Stimulated activated CD8-positive, alpha-beta memory T cell treated with anti-CD3 and anti-CD28 coated beads, Interleukin-7, amount 100 ng/mL, for 48 hours (primary cell): ENCODE measurements around the gene MVP.
A peak's percentile ranks its signal among the peaks of the same experiment; 100 is the strongest.
"Not testable (repeated sequence)": the region's sequence is repeated elsewhere in the genome, so short reads cannot be mapped to it uniquely, and the experiment has no call there.

Experiments used
- DNase-seq, 2 donors: peaks; one replicate each; pipeline ENCODE4 v3.0.0-alpha.2; 2020; ENCODE audit warnings: low read depth in 1 of 2; ENCODE audit errors: extremely low read depth in 1 of 2

MVP gene

GRCh38 chr16:29814592-29814991 is 5.7 kb upstream of the MVP start:
- DNase-seq, result no peak

GRCh38 chr16:29815032-29815721 is 5.1 kb upstream of the MVP start:
- DNase-seq, result no peak

- DNase-seq, result peak; percentile 95 to 98
Observed at GRCh38 chr16:29815793-29816693, 4.2 kb upstream of the MVP start, which contains the start of gene PAGR1. TSS of gene PAGR1 (plus strand) at chr16:29816152. CDS start at chr16:29816526, 374 bp downstream.

DNA sequence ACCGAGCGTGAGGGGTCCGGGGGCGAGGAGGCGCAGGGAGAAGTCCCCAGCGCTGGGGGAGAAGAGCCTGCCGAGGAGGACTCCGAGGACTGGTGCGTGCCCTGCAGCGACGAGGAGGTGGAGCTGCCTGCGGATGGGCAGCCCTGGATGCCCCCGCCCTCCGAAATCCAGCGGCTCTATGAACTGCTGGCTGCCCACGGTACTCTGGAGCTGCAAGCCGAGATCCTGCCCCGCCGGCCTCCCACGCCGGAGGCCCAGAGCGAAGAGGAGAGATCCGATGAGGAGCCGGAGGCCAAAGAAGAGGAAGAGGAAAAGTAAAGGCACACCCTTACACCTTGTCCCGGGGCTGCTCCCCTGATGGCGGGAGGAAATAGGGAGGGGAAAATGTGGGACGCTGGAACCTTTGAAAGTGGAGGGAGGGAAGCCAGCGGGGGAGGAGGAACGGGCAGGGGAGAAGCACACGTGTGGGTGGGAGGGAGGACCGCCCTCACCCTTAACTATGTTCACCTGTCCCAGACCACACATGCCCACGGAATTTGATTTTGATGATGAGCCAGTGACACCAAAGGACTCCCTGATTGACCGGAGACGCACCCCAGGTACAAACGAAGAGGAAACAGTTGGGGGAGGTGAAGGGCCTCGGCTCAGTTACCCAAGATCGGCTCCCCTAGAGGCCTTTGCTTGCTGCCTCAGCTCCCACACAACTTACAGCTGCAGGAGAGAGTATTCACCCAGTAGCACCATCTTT is 3.4 kb upstream of the MVP start:
- peak in 1 of 2 donors; percentile 57 for DNase-seq

DNA sequence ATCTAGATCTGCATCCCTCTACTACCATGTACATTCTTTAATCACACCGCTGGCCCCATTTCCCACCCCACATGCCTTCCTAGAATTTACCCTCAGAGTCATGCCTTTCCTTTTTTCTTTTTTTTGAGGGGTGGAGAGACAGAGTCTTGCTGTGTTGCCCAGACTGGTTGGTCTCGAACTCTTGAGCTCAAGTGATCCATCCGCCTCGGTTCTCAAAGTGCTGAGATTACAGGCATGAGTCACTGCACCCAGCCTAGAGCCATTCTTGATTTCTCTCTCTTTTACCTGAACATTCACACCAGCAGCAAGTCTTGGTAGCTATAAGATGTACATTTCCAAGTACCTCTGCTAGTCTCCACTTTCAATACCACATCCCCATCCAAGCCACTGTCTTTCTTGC is 2.2 kb upstream of the MVP start:
- DNase-seq, result no peak

- DNase-seq, result no peak
Observed at GRCh38 chr16:29819506-29819905, 756 bp upstream of the MVP start.

DNA sequence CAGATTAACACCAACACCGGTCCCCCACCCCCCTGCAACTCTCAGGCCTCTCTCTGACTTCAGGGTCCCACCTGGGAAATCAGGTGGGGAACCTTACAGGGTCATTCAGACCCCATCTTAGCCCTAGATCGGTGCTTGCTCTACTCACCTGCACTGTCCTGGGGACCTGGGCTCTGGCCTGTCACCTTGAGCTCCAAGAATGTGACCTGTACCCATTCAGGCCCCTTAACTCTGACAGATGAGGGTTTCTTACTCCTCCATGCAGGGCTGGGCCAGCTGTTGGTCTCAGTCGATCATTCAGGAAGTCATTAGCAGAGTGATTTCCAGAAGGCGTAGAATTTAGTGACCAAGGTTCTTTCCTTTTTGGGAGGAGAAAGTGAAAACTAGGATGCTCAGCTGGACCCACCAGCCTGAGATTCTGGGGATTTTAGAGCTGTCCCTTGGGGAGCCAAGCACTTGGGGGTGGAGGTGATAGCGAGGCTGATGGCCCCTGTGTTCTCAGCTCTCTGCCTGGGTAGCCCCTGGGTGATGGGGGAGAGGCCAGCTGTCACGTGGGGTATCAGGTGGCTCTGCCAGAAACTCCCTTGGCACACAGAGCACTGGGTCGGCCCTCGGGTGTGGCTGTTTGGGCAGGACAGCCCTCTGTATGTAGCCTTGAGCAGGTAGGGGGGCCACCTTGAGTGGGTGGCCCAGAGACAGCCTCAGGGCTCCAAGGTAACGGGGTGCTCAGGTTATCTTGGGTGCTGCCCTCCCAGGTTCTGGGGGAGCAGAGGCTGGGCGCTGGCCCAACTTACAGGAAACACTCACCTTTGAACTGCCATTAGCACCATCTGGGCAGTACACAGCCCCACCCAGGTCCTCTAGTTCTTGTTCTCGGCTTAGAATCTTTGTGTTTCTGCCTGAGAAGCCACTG is 724 bp downstream of the MVP start:
- no peak for DNase-seq

- DNase-seq, result no peak
Observed at GRCh38 chr16:29821643-29822115, 1.4 kb downstream of the MVP start.

- no peak for DNase-seq
Observed at GRCh38 chr16:29824589-29825144, 4.4 kb downstream of the MVP start.

- DNase-seq, result no peak
Observed at GRCh38 chr16:29825145-29826044, 5.1 kb downstream of the MVP start.

- no peak for DNase-seq
Observed at GRCh38 chr16:29826342-29826695, 6.1 kb downstream of the MVP start.

DNA sequence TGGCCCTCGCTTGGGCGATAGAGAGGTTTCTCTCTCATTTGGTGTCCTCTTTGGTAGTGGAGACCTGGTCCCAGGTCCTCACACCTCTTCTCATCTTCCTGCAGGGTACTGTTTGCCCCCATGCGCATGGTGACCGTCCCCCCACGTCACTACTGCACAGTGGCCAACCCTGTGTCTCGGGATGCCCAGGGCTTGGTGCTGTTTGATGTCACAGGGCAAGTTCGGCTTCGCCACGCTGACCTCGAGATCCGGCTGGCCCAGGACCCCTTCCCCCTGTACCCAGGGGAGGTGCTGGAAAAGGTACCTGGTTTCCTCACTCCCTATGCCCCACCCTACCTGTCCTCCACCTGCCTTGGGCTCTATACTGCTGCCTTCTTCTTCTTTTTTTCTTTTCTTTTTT is 10.5 kb downstream of the MVP start:
- DNase-seq, result no peak

GRCh38 chr16:29831490-29831889 is 11.2 kb downstream of the MVP start:
- DNase-seq, result no peak

DNA sequence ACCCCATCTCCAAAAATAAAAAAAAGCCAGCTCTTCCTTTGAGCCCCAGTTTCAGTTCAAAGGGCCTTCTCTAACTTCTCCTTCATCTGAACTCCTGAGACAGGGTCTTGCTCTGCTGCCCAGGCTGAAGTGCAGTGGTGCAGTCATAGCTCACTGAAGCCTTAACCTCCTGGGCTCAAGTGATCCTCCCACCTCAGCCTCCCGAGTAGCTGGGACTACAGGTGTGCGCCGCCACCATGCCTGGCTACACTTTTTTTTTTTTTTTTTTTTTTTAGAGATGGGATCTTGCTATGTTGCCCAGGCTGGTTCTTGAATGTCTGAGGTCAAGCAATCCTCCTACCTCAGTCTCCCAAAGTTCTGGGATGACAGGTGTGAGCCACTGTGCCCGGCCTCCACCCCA is 13.0 kb downstream of the MVP start:
- not testable (repeated sequence) for DNase-seq

DNA sequence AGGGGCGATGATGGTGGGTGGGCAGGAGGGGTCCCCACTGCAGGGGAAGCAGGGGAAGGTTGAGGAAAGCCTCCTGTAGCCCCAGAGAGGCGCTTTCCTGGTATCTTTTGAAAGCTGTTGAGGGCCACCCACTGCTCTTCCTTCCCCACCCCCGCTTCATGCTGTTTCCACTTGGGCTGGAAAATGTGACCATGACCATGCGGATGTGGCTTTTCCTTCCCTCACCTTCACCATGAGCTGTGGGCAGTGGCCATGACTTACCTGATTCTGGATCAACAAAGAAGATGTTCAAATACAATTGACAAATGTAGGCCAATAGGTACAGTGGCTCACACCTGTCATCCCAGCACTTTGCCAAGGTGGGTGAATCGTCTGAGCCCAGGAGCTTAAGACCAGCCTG is 13.8 kb downstream of the MVP start:
- no peak for DNase-seq

DNA sequence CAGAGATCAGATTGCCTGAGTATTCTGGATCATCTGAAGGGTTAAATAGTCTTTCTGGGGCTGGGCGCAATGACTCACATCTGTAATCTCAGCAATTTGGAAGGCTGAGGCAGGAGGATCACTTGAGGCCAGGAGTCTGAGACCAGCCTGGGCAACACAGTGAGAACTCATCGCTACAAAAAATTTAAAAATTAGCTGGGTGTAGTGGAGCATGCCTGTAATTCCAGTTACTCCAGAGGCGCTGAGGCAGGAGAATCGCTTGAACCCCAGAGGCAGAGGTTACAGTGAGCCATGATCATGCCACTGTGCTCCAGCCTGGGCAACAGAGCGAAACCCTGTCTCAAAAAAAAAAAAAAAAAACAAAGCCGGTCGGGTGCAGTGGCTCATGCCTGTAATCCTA is 15.7 kb downstream of the MVP start:
- DNase-seq, result no peak

DNA sequence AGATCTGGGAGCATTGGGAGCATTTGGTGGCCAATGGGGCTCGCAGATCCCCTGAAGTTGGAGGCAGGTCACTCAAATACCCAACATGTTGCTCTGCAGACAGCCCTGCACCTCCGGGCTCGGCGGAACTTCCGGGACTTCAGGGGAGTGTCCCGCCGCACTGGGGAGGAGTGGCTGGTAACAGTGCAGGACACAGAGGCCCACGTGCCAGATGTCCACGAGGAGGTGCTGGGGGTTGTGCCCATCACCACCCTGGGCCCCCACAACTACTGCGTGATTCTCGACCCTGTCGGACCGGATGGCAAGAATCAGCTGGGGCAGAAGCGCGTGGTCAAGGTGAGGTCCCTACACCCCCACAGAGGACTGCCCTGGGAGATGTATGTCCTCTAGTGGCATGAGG is 16.4 kb downstream of the MVP start:
- no peak for DNase-seq

GRCh38 chr16:29837841-29838240 is 17.6 kb downstream of the MVP start:
- no peak for DNase-seq

GRCh38 chr16:29839822-29840221 is 19.6 kb downstream of the MVP start:
- DNase-seq, result no peak
